HG02885 (cell line): Measurements from ENCODE around the gene MAFF.

ENCODE experiments used
- ATAC-seq: cut with Tn5 transposase; IDR thresholded peaks from one replicate; pipeline ENCODE4 v1.9.1; 2021; ENCODE audit warnings: mild to moderate bottlenecking; ENCODE audit not compliant: unreplicated experiment, poor library complexity

MAFF gene

DNA sequence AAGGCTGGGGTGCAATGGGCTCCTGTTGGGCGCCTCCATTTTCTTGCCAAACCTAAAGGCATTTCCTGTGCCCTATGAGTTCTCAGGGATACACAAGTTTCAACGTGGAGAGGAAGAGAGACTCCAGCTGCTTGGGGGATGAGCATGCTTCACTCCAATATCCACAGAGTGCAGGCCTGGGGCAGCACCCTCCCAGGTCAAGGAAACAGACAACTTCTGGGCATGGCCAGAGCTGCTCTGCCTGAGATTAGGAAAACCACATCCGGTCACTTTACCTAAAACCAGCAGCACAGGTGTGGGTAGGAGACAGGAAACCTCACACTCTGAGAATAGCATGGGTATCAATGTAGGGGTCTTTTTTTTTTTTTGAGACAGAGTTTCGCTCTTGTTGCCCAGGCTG, 42.3 kb downstream of the MAFF start:
- no peak for ATAC-seq

DNA sequence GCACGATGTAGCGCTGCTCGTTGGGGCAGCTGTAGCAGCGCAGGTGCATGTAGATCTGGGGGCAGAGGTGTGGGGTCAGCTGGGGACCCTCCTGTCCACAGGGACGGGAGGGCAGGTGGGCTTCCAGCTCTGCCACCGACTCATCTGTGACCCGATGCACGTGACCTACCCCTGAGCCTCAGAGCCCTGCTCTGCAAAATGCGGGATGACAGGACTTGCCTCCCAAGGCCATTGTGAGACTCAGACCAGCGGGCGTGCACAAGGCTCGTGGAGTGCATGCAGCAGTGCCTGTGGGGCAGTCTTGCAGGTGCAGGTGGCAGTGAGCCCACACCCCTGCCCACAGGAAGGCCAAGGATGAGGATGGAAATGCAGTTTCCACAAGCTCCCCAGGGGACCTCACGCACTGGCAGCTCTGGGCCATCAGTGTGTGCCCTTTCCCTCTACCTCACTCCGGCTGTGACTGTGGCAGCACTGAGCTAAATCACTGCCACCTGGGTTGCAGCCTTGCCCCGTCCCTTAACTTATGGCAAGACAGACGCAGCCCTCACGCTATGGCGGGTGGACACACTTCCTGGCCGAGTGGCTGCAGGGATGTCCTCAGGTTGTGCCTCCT, 44.4 kb downstream of the MAFF start:
- no peak for ATAC-seq

DNA sequence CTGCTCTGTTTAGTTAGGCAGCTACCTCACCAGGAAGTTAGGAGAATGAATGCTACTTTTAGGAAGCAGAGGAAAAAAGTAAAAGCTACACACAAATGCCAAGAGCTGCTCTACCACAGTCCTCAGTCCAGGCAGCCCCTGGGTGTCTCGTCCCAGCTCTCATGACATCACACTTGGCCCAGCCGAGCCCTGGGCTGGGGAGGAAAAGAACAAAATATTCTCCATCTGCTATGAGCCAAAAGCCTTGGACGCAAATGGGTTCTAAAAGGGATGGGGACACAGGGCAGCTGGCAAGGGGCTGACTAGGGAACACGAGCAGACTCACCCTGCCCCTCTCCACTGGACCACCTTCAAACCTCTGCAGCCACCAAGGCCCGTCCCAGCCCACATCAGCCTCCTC, 44.9 kb downstream of the MAFF start:
- ATAC-seq: no peak

DNA sequence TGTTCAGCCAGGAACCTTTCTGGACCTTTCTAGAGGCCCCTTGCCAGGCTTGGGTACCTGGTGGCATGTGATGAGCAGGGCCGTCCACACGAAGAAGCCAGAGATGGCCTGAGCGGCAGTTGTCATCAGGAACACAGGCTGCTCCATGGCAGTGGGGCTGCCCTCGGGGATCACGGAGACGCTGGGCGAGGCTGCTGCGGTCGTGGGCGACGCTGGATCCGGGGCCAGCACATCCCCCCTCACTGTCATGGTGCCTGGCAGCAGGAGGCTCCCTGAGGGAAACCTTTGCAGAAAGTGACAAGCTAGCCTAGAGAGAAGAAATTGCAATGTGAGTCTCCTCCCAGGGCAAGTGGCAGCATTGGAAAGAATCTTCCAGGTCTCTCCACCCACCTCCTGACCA, 45.9 kb downstream of the MAFF start:
- ATAC-seq: no peak

DNA sequence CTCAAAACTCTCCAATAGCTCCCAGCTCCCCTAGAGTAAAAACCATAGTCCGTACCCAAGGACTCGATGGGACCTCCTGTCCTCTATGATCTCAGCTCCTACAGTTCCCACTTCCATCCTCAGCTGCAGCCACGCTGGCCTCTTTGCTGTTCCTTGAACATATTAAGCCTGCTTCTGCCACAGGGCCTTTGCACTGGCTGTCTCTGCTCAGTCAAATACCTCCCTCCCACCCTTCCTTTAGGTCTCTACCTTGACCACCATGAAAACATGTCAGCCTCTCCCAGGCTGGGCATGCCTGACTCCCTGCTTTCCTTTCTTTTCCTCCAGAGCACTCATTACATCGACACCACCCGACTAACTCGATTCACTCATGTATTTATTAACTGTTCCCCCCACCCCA, 46.5 kb downstream of the MAFF start:
- no peak for ATAC-seq

DNA sequence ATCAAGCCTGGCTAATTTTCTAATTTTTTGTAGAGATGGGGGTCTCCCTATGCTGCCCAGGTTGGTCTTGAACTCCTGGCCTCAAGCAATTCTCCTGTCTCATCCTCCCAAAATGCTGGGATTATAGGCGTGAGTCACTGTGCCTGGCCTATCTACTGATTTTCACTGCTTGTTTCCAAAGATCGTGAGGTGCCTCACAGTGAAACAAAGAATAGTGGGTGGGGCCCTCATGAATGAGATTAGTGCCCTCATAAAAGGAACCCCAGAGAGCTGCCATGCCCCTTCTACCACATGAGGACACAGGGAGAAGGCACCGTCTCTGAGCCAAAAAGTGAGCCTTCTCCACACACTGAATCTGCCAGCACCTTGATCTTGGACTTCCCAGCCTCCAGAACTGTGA, 47.5 kb downstream of the MAFF start:
- ATAC-seq: no peak

DNA sequence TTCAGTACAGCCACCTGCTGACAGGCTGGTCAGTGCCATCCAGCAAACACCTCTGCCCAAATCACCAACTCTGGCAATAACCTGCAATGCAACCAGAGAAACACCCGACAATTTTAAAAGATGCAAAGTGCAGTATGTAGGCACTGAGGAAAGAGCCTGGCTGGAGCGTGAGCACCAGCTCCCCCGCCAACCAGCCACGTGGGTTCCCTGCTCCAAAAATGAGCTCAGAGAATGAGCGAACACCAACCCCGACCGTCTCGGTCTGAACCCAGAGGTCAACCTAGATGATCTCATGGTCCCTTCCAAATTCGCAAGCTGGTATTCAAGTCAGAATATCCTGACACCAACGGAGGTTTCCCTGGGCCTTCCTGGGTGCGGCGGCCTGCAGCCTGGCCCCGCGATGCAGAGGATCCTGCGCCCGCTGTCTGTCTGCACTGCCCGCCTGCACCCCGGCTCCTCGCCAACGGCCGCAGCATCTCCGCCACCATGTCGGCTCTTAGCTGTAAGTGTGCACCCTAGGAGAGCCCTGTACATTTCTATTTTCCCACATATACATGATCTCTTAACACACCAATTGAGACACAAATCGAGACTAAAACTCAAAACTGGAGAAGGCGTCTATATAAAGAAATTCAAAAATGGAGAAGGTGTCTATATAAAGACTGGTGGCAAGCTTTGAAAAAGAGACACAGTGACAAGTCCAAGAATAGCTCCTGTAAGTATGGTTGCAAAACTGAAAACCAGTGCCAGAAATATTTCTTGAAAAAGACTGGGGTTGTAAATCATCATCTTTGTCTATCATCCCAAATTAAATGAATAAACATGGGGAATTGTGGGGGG, 48.2 kb downstream of the MAFF start:
- no peak for ATAC-seq

DNA sequence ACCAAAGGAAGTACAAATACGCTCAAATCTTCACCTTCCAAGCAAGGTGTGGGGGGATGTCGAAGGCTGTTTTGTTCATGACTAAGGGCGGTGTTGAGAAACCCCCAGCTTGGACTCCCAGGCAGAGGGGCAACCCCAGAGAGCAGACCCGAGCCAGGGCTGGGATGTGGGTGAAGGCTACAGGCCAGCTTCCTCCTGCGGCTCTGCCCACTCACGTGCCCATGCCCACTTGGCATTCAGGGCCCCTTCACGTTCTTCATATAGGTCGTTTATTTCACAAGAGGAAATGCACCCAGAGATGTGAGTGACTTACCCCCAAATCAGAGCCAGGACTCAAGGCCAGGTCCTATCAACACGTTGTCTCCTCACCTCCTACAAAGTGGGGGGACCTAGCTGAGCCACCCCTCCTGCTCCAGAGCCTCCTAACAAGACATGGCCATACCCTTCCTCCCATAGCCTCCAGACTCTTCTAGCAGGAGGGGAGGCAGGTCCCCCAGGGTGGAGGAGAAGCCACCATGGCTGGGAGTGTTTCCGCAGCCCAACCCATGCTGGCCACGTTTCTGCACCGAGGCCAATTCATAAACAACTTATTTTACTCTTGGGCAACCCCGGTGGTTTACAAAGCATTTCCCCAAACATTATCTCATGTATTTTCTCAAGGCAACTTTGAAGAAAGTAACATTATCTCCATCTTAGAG, 49.0 kb downstream of the MAFF start:
- no peak for ATAC-seq

DNA sequence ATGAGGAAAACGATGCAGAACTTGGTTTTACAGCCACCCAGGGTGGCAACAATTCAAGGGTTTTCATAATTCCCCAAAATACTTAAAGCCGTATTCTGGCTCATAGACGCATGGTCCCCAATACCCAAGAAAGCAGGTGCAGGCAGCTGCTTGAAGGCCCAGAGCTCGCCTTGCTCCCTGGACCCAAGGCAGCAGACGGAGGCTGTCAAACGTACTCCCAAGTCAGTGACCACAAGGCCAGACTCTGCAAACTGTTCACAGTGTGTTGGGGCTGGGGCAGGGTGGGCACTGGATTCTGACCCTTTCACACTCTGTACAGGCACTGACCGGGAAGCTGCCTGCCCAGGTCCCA, 49.5 kb downstream of the MAFF start:
- ATAC-seq: no peak

DNA sequence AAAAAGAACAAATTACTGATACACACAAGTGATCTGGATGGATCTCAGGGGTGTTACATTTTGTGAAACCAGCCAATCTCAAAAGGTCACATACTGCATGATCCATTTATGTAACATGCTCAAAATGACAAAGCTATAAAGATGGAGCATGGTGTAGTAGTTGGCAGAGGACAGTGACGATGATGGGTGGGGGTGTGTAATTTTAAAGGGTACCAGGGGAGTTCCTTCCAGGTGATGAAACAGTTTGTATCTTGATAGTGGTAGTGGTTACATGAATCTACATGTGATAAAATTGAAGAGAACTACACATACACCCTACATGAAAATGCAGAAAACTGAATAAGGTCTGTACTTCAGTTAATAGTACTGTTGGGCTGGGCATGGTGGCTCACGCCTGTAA, 53.9 kb downstream of the MAFF start:
- ATAC-seq: no peak

DNA sequence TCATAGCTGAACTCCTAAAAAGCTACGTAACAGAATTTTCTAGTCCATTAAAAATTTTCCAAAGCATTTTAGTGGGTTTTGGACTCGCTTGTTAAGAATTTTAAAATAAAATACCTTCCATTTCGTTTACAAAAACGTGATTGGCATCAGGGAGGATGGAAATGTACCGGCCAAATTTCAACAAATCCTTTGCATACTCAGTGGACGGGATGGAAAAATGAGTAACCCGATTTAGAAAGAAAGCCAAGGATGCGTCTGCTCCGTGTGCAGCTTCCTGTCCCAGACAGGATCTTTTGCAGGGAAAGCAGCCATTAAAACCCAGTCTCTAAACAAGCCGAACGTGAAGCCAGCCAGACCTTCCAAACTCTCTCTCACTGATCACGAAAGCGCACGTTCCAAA, 55.4 kb downstream of the MAFF start:
- ATAC-seq: no peak

DNA sequence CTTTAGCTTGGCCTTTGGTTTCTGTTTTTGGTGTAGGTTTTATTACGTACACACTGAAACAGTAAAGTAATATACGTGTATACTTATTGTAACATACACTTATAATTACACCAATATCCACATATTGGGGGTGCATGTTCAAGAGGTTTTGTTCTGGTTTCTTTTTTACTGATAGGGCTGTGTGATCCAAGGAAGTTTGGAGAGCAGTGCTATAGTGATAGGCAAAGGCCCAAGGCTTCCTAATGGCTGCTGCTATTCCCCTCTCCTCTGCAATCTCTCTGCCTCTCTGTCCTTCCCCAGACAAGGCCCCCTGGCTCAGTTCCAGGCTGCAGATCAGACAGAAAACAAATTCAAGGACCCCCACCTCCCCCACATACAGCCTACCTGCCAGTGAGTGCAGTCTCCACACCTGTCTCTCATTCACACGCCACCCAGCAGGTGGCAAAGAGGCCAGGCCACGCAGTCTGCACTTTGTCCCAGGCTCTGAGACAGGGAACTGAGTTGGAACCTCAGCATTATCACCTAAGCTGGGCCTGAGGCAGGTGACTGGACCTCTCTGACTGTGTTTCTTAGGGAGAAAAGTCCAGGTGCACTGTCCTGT, 56.0 kb downstream of the MAFF start:
- no peak for ATAC-seq

DNA sequence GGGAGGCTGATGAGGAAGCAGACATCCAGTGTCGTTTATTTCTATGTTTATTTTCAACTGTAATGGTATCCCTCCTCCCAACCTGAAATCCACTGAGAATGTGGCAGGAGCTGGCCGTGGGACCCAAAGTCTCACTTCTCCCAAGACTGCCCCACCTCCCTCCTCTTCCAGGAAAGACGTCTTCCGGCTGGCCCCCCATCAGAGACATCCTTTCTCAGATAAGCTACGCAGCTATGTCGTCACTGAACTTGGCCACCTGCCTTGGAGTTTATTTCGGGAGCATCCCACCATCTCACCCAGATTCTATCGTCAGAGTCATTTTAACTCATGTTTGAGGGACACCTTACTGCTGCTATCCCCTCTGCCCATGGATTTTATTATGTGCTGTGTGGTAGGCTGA, 57.1 kb downstream of the MAFF start:
- ATAC-seq: no peak

DNA sequence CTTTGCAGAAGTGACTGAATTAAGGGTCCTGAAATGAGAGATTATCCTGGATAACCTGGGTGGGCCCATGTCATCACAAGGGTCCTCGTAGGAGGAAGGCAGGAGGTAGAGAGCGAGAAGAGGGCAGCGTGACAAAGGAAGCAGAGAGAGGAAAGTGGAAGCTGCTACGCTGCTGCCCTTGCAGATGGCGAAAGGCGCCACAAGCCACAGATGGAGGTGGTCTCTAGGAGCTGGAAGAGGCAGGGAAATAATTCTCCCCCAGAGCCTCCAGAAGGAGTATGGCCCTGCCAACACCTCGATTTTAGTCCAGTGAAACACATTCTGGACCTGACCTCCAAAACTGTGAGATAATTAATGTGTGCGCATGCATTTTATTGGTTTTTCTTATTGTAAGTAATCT, 57.6 kb downstream of the MAFF start:
- ATAC-seq: no peak

DNA sequence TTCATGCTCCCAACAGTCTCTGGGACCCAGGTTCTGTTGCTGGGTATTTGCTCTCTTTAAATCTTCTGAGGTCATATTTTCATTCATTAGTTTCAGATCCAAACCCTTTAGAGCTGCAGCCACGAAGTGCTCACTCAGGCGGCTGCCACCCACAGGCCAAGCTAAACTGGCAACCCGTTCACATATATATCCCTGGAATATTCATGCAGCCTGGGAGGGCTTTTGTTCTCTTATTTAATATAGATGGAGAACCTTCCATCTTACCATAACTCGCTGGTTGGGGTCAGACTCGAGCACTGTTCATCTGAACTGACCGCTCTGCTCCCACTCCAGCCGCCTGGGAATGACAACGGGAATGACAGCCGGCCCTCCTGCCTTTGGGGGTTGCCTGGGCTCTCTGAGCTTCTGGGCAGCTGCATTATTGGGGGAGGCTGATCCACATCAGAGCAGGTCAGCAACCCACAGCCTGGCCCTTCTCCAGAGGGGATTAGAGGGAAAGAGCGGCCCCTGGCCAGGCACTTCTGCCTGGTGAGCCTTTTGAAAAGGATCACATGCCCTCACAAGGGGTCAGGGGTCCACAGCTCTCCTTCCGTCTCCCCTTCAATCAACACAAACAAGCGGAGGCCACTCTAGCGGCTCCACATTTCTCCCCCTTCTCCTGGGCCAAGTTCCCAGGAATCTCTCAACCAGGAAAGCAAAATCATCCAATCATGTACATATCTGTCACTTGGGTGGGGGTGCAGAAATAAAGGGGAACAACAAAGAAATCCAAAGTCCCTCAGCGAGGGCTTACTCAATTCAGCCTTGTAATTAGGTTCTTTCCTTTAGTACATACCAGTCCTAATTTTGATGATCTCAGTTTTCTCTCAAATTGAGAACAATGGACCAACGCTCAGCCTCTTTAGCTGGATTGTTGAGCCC, 59.2 kb downstream of the MAFF start:
- no peak for ATAC-seq

DNA sequence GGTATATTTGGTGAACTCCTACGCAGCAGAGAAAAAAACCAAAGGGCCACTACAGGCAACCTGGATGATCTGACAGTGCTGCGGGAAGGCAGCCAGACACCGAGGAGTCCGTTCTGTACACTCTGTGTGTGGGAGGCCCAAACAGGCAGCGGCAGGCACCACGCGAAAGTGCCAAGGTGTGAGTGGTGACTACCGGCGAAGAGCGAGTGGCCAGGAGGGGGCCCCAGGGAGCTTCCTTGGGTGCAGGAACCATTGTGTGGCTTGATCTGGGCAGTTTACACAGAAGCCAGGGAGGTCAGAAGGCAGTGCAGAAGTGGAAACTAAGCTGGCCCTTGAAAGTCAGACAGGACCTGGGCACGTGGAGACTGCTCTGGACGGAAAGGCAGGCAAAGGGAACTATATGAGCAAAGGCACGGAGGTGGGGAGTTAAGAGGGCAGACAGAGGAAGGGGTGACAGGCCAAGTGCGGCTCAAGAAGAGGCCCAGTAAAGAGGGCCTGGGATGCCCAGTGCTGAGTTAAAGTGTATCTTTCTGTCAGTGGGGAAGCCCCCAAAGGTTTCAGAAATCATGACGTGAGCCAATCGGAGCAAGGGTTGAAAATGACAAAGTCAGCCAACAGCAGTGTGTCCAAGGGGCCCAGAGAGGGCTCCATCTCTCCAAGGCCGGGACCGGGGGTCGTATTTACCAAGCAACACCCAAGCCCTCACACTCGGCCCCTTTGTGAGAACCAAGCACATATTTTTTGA, 60.4 kb downstream of the MAFF start:
- ATAC-seq: no peak

DNA sequence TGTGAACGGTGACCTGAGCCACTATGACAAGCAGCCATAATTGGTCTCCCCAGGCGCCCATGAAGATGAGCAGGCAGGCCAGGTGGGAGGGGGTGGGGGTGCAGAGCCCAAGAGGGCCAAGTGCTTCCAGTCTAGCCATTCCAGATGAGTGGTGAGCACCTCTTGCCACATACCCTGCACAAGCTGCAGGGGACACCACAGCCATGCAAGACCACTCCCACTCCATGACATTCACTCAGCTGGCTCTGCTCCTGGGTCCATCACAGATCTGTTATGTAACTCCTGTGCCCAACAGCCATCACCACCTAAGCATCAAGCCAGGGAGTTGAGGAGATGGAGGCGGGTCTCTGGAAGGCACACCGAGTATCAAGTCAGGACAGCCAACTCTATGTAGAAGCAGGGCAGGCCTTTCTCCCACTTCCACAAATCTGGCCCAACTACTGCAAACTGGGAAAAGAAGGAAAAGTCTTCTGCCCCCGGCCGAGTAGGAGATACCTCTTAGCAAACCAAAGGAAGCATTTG, 62.6 kb downstream of the MAFF start:
- ATAC-seq: no peak
